GM19193 (cell line): ENCODE measurements around the gene PET100.

Source experiments
- POLR2A ChIP-seq: IDR thresholded peaks from 4 replicates; pipeline ENCODE4 v1.6.1; 2011; ENCODE audit not compliant: insufficient read depth, insufficient read length; ENCODE audit errors: extremely low read depth

Gene PET100

DNA sequence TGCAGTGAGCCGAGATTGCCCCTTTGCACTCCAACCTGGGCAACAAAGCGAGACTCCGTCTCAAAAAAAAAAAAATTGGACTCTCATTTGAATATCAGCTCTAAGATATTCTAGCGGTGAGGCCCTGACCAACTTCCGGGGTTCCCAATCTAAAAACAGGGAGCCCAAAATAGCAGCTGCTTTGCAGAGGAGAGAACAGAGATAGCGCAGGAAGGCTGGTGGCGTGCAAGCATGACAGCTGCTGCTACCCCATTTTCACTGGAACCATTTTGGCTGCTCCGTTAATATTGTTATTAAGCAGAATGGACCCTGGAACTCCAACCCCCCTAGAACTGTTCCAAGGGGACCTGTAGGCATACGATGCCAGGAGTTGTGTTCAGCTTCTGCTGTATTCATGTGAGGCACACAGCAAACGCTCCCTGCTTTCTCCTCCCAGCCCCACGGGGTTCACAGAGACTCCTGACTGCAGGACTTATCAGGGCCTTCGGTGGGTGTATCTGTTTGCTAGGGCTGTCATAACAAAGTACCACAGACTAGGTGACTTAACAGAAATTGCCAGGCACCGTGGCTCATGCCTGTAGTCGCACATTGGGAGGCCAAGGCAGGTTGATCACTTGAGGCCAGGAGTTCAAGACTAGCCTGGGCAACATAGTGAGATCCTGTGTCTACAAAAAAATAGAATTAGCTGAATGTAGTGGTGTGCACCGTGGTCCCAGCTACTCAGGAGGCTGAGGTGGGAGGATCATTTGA, 18.8 kb downstream of the PET100 start:
- TF ChIP-seq POLR2A = no peak

DNA sequence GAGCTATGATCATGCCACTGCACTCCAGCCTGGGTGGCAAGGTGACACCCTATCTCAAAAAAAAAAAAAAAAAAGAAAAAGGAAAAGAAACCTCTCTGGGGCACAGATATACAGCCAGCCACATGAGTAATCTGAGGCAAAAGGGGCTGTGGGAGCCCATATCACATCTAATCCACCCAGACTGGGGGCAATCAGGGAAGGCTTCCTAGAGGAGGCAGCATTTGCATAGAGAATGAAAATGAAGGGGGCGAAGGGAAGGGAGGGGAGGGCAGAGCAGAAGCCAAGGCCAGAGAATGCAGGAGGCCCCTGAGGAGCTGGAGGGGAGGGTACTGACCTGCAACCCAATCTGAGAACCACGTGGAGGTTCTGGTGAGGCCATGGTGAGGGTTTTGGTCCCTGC, 20.6 kb downstream of the PET100 start:
- TF ChIP-seq POLR2A = no peak

DNA sequence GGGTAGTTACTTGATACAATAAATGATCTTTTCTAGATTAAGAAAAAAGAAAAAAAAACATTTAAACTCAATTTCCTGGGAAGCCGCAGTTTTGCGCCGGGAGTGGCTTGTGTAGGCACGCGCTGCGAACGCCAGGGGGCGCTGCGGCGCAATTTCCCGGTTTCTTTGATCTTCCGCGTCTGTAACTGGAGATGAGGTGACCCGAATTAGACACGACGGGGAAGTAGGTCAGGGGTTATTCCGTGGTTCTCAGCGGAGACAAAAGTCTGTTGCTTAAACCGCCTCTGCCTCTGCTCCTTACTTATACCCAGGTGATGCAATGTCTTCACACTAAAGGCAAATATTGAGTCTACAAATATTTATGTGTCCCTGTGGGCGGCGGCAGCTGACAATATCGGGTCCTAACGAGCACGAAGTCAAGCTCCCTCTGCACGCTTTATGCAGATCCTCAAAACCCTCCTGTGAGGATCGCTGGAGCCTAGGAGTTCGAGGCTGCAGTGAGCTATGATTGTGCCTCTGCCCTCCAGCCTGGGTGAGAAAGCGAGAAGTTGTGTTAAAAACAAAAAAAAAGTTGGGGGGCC, 22.6 kb downstream of the PET100 start:
- TF ChIP-seq POLR2A = no peak

DNA sequence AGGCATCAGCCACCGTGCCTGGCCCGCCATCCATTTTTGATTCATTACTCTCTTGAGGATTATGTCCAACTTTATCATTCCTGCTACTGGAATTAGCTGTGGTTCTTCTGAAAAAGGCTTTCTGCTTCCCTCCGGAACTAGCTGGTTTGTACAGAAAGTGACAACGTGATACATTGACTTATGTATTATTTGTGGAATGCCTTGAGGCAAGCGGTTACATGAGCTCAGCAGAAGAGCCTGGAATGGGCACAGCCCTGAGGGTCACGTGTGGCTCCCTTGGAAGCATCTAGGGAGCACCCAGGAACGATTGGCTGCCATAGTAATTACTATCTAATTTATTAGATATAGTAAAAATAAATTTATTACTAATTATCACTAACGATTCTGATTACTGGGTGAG, 24.8 kb downstream of the PET100 start:
- TF ChIP-seq POLR2A = no peak

DNA sequence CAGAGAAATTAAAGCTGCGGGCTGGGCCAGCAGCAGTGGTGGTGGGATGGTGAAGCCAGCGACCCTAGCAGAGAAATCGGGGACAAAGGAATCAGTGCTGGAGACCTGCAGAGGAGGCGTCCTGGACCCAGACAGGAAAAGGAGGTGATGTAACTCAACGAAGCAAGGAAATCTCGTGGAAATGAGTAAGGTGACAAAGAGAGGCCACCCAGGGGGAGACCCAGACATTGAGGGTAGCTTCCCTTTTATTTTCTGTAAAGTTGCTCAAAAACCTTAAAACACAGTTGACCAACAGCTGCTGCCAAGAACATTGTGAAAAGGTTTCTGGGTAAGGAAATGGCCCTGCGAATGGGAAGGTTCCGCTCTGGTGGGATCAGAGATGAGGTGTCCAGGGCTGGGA, 26.0 kb downstream of the PET100 start:
- TF ChIP-seq POLR2A = no peak

DNA sequence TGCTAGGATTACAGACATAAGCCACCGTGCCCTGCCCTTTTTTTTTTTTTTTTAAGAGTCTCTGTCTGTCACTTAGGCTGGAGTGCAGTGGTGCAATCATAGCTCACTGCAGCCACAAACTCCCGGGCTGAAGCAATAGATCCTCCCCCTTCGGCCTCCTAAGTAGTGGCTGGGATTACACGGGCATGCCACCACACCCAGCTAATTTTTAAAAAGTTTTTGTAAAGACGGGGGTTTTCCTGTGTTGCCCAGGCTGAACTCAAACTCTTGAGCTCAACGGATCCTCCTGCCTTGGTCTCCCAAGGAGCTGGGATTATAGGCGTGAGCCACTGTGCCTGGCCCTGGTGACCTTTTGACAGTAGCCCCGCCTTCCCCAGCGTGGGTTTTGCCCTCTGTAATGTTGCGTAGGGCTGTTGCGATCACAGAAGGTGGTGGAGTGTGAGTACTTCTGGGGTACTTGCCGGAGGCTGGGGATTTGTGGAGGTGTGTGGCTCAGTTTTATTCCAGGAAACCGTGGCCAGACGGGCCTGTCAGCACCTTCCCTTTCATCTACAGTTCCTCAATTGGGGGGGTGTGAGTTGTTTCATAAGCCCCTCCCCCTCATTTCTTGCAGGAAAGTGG, 27.6 kb downstream of the PET100 start:
- TF ChIP-seq POLR2A = no peak

DNA sequence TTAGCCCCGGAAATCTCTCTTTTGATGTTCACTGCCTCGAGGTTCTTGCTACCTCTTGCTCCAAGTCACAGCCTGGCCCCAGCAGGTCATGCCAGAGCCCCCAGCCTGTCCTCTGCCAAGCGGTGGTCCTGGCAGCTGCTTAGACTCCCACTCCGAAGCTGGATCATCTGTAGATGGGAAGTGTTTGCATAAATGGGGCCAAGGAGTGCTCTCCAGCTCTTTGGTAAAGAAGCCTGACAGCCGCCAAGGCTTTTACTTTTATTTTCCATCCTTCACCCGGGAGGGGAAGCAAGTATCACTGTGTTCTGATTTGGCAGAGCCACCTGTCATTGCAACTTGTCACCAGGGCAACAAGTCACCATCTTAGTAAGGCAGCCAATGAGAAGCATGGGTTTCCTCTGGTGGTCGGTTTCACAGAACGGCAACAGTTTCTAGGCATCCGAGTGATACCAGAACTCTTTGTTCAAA, 28.7 kb downstream of the PET100 start:
- TF ChIP-seq POLR2A = peak; percentile 44

DNA sequence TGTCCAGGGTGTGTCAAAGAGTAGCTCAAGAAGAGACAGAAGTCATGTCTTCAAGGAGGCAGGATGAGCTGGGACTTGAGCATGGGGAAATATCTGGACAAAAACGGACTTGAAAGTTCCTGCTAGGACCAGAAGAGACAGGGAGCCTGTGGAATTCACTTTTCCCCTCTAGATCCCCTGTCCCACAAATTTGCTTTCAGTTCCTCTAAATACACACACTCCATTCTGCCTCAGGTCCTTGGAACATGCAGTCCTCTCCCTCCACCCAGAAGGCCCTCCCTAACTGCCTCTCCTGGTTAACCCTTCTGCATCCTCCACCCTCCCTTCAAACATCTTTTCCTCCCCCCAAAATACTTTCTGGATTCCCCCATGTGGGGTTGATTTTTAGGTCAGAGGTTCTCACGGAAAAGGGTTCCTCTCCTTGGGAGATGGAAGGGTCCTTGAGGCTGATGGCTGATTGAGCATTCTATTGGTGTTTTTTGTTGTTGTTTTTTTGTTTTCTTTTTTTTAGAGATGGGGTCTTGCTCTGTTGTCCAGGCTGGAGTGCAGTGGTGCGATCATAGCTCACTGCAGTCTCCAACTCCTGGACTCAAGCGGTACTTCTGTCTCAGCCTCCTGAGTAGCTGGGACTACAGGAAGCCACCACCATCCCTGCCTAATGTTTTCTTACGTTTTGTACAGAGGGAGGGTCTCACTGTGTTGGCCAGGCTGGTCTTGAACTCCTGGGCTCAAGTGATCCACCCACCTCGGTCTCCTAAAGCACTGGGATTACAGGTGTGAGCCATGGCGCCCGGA, 32.3 kb downstream of the PET100 start:
- no peak for TF ChIP-seq POLR2A

DNA sequence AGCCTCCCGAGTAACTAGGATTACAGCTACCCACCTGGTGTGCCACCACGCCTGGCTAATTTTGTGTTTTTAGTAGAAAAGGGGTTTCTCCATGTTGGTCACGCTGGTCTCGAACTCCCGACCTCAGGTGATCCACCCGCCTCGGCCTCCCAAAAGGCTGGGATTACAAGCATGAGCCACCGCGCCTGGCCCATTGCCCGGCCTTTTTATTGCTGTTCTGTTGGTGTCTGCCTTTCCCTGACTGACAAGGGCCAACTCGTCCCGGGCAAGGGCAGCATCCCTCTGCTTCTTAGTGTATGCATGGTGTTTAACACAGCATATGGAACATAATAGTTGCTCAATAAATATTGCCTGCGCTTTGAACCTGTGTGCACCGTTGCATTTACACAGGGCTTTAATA, 33.1 kb downstream of the PET100 start:
- TF ChIP-seq POLR2A = no peak

DNA sequence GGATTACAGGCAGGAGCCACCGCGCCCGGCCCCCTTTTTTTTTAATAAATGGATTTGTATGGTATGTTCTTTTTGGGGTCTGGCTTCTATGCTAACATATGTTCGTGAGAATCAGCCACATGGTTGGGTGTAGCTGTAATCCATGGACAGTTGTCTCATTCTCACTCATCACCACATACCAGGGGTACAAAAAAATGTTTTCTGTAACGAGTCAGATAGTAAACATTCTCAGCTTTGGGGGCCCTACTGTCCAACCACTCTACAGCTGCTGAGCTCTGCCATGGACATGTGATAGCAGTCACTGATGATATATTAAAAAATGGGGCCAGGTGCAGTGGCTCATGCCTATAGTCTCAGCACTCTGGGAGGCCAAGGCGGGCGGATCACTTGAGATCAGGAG, 34.1 kb downstream of the PET100 start:
- no peak for TF ChIP-seq POLR2A

DNA sequence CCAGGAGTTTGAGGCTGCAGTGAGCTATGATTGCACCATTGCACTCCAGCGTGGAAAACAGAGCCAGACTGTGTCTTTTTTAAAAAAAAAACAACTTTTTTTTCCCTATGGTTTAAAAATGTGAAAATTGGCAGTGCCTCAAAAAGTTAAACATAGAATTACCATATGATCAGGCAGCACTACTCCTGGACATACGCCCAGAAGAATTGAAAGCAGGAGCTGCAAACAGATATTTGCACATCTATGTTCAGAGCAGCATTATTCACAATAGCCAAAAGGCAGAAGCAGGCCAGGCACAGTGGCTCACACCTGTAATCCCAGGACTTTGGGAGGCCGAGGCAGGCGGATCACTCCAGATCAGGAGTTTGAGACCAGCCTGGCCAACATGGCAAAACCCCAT, 35.5 kb downstream of the PET100 start:
- TF ChIP-seq POLR2A = no peak

DNA sequence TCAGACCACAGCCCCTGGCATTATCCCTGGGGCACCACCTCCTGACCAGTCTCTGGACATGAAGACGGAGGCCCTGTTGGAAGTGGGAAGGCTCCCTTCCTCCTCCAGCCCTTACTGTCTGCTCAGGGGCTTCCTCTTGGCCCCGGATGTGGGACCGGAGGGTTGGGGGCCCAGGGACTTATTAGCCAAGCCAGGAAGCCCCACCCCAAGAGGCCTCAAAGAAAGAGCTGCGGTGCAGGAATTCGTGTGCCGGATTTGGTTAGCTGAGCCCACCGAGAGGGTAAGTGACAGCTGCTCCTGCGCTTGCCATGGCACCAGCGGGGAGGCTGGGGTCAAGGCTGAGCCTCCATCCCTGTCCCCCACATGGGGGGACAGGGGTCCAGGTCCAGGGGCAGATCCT, 39.2 kb downstream of the PET100 start, which contains the start of gene RETN:
TSS of gene RETN (plus strand) at position 208 of the 400 bp plus-strand sequence. CDS start 278 bp downstream, outside the sequence.
- no peak for TF ChIP-seq POLR2A

DNA sequence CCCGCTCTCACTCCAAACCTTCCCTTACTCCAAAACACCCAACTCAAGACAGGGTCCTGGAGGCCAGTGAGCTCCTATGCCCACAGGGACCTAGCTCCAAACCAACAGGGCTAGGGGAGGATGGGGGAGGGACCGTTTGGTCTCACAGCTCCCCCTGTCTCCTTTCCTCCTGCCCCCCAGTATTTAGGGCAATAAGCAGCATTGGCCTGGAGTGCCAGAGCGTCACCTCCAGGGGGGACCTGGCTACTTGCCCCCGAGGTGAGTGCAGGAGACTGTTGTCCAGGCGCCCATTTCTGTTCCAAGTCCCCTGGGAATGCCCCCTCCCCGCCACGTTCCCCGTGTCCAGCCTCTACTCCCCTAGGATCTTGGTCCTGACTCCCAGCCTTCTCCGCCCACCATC, 40.0 kb downstream of the PET100 start:
- no peak for TF ChIP-seq POLR2A

DNA sequence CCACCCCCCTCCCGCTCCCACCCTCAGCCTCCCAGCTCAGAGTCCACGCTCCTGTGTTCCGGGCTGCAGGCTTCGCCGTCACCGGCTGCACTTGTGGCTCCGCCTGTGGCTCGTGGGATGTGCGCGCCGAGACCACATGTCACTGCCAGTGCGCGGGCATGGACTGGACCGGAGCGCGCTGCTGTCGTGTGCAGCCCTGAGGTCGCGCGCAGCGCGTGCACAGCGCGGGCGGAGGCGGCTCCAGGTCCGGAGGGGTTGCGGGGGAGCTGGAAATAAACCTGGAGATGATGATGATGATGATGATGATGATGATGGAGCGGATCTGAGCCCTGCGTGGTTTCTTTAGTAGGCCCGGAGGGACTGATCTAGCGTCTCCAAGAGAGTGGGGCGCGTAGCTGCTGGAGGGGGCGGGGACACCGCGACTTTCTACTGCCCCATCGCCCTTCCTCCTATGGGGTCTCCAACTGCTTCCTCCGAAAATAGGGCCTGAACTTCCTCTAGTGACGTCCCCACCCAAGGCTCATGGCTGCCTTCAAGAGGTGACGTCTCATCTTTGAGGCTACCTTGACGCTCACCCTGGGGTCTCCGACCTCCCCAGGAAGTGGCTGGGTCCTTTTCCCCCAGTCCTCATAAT, 40.7 kb downstream of the PET100 start:
- no peak for TF ChIP-seq POLR2A

DNA sequence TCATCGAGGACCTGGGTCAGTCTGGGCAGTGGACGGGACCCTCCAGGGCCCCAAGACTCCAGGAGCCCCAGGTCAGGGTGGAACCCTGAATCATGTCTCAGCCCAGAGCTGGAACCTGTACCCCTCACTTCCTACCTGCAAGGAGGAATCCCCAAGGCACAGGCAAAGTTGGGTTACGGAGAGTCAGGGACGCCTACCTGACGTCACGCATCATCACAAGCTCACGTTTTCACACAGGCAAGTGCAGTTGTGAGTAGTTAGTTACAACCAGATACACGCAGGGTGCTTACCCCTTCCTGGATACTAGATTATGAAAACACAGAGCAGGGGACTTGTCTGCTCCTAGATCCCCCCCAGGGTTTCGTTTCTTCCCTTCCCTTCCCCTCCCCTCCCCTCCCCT, 41.2 kb downstream of the PET100 start:
- TF ChIP-seq POLR2A = no peak

DNA sequence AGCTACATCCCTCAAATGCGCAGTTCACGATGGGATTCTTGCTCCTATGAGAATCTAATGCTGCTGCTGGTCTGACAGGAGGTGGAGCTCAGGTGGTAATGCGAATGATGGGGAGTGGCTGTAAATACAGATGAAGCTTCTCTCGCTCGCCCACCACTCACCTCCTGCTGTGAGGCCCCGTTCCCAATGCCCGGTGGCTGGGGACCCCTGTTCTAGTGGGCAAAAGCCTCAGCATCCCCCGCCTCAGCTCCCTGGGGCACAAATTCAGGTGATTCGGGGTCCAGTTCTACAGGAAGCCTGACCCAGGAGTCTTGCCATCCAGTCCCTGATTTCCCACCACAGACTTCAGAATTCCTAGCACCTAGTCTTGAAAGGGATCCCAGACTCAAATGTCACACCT, 42.9 kb downstream of the PET100 start:
- no peak for TF ChIP-seq POLR2A
